Dermis microvascular lymphatic vessel endothelial cell (primary cell): ENCODE measurements around the gene NTNG1. TPM values are rescaled to one million over a fixed set of nuclear protein-coding genes. Genes with fewer than 3 reads are reported as not detected.
A peak's percentile ranks its signal among the peaks of the same experiment; 100 is the strongest.

Experiments used
- DNase-seq, 2 donors: peaks; one replicate each; pipeline versions ENCODE4 v3.0.0 to v3.0.0-alpha.2; 2010; ENCODE audit warnings: low read depth in 2 of 2
- total RNA-seq: library from RNA; depleted of rRNA; stranded (reverse); fragments of >200 nt; gene quantifications from 2 replicates; pipeline ENCODE4 v1.2.1, GENCODE V29; 2014

NTNG1 gene
- total RNA-seq, 1 donor from 2014 or later = 0.13 TPM

- no peak for DNase-seq
Observed at GRCh38 chr1:107499139-107499744, 358.4 kb downstream of the NTNG1 start.

- DNase-seq = no peak
Observed at GRCh38 chr1:107501081-107501605, 360.3 kb downstream of the NTNG1 start.

GRCh38 chr1:107510347-107510746 lies 369.5 kb downstream of the NTNG1 start:
- DNase-seq = no peak

- no peak for DNase-seq
Observed at GRCh38 chr1:107512836-107513235, 372.0 kb downstream of the NTNG1 start.

- no peak for DNase-seq
Observed at GRCh38 chr1:107514841-107515240, 374.0 kb downstream of the NTNG1 start.

GRCh38 chr1:107515702-107516101 lies 374.9 kb downstream of the NTNG1 start:
- no peak for DNase-seq

- DNase-seq = no peak
Observed at GRCh38 chr1:107523061-107523460, 382.2 kb downstream of the NTNG1 start.

GRCh38 chr1:107523736-107524135 lies 382.9 kb downstream of the NTNG1 start:
- no peak for DNase-seq

GRCh38 chr1:107524301-107524700 lies 383.5 kb downstream of the NTNG1 start:
- DNase-seq = no peak

GRCh38 chr1:107525145-107525544 lies 384.3 kb downstream of the NTNG1 start:
- DNase-seq = no peak

GRCh38 chr1:107525961-107526360 lies 385.1 kb downstream of the NTNG1 start:
- no peak for DNase-seq

- no peak for DNase-seq
Observed at GRCh38 chr1:107526524-107527198, 385.8 kb downstream of the NTNG1 start.

- peak; percentile 46 to 49 for DNase-seq
Observed at GRCh38 chr1:107529511-107530149, 388.8 kb downstream of the NTNG1 start.

- no peak for DNase-seq
Observed at GRCh38 chr1:107530543-107530942, 389.7 kb downstream of the NTNG1 start.

GRCh38 chr1:107531065-107531908 lies 390.4 kb downstream of the NTNG1 start:
- DNase-seq = no peak

GRCh38 chr1:107532318-107532717 lies 391.5 kb downstream of the NTNG1 start:
- DNase-seq = no peak

Other genes starting within 250 kb of the NTNG1 start
- gene PRMT6, start 84.4 kb upstream of the NTNG1 start, total RNA-seq = 12.6 and 14.0 TPM in 2 replicates